Activated CD4-positive, alpha-beta T cell treated with anti-CD3 and anti-CD28 coated beads, Interleukin-2, Interleukin-4, amounts not matched to agents 100 ng/mL and 50 ng/mL, durations not matched to agents 16 hours and 8 hours (primary cell): ENCODE results near the gene DNM1.

Experiments
- DNase-seq: peaks from one replicate; pipeline ENCODE4 v3.0.0-alpha.2; 2020; ENCODE audit warnings: low spot score

The DNM1 gene

DNA sequence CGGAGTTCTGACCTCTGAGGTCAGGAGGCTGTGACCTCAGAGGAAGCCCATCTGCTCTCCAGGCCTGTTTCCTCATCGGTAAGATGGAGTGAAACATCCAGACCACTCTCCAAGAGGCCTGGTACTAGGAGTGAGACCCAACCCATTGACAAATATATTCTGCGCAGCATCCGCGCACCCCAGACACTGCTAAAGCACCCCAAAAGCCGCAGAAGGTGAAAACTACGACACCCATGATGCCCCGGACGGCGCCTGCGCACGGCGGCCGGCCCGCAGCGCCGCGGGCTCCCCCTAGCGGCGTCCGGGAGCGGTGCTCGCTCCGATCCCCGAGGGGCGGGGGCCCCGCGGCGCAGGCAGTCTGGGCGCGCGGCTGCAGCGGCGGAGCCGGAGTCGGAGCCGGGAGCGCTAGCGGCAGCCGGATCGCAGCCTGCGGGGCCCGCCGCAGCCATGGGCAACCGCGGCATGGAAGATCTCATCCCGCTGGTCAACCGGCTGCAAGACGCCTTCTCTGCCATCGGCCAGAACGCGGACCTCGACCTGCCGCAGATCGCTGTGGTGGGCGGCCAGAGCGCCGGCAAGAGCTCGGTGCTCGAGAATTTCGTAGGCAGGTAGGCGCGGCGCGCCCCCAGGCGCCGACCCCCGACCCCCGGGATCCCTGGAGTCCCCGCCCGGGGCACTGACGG lies at the start of gene DNM1:
Gene DNM1, plus strand, starts transcription at position 356 of the 683 bp plus-strand sequence. Its CDS starts 92 bp downstream, at position 448.
- DNase-seq = peak; percentile 61

DNA sequence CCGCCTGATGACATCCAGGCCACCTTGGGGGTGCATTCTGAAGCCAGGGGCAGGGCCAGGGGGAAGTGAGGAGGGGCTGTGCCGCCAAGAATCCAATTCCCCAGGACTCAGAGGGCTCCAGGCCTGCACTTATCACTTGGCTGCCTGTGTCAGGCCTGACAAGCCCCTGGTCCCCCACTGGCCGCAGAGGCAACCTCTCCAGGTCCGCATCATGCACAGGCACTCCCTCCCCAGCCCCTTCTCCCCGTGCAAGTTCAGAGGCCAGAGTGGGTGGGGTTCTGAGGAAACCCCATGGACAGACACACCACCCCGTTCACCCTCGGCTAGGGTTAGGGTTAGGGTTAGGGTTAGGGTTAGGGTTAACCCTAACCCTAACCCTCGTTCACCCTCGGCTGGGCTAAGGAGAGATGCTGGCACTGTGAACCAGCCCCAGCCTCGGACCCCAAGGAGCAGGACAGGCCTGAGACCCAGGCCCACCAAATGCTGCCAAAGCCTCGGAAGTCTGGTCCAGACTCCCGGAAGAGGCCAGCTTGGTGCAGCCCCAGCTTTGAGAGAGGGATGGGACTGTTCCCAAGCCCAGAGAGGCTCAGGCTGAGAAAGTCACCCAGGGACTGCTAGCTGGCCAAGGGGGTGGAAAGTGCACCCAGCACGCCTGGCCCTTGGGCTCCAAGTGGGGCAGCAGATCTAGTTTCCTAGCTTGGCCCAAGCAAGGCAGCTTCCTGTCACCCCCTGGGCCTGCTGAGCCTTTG lies 49.1 kb upstream of the DNM1 start:
- DNase-seq = no peak

DNA sequence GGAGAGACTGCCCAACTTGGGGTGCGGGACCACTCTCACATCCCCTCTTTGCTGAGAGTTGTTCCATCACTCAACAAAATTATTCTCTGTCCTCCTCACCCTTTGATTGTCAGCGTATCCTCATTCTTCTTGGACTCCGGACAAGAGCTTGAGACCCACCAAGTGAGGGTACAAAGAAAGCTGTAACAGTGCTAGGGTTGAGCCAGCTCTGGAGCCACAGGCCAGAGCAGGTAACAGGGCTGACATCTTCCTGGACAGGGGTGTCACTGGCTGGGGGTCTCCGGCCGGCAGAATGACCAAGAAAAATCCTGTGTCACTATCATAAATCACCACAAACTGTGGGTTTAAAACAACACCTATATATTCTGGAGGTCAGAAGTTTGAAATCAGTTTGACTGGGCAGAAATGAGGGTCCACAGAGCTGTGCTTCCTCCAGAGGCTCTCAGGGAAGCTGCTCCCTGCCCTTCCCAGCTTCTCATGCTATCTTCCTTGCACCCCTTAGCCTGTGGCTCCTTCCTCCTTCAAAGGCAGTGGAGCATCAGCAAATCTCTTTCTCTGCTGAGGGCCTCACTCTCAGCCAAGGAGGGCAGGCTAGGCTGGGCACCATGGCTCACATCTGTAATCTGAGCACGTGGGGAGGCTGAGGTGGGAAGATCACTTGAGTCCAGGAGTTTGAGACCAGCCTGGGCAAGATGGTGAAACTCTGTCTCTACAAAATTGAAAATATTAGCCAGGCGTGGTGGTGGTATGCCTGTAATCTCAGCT lies 47.3 kb upstream of the DNM1 start:
- DNase-seq = no peak

DNA sequence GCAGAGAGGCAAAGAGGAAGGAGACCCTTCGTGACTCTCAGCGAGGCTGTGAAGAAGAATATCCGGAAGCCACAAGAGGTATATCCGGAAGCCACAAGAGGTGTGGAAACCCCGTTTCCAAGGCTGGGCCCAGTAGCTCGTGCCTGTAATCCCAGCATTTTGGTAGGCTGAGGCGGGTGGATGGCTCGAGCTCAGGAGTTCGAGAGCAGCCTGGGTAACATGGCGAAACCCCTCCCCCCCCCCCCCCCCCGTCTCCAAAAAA lies 43.7 kb upstream of the DNM1 start:
- DNase-seq = peak; percentile 61

DNA sequence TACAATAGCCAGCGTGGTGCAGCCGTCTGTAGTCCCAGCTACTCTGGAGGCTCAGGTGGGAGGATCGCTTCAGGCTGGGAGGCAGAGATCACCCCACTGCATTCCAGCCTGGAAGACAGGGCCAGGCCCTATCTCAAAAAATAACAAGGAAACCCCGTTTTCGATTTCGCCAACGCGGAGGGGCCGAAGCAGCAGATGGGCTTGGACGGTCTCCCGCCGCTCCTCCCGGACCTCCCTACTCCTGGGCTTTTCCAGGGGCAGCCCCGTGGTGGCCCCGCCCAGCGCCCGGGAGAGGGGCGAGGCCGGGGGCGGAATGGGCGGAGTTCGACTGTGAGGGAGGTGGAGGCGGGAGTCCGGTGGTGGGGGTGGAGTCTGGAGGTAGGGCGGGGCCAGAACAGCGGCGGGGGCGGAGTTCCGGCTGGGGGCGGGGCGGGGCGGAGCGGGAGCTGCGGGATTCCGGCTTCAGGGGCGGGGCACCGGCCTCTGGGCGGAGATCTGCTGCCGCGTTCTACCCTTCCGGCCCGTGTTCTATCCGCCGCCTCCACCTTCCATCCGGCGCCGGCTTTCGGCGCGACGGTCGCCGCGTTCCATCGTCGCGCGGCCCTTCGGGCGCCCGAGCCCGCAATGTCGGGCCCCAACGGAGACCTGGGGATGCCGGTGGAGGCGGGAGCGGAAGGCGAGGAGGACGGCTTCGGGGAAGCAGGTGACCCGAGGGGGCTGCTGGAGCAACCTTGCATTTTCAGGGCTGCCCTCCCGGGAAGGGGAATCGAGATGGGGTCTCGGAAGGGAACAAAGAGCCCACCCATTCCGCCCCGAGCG lies 43.2 kb upstream of the DNM1 start, which contains the start of gene BBLN:
Gene BBLN, plus strand, starts transcription at position 482 of the 819 bp plus-strand sequence. Its CDS starts 143 bp downstream, at position 625.
- DNase-seq = peak; percentile 96

DNA sequence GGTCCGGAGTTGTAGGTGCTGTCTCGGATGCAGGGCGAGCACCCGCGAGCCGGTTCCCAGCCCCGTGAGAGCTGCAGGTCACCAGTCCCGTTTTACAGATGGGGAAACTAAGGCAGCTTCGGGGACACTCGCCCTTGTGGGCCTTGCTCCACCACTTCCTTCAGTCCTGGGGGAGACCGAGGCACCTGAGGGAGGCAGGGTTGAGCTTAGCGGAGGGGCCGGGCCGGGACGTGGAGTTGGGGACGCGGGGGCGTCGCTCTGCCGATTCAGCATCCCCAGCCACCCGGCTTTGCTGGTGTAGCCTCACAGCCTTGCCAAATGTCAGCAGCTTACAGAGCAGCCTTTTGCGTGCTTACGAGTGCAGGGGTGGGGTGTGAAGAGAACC lies 42.6 kb upstream of the DNM1 start:
- DNase-seq = peak; percentile 40

DNA sequence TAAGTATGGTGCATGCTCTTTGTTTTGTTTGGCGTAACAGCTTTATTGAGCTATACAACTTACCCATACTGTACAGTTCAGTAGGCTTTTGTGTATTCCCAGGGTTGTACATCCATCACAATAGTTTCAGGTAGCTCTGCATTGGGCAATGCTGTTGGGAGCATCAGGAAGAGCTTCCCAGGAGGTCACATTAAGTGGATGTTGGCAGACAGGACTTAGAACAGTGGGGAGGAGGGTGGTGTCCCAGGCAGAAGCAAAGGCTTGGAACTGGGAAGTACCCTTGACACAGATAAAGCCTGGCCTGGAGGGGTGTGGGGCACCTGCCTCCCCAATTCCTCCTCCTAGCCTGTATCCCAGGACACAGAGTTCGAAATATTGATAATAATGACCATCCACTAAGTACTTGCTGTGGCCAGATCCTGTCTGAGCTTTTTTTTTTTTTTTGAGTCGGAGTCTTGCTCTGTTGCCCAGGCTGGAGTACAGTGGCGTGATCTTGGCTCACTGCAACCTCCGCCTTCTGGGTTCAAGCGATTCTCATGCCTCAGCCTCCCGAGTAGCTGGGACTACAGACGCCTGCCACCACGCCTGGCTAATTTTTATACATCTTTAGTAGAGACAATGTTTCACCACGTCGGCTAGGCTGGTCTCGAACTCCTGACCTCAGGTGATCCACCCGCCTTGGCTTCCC lies 41.8 kb upstream of the DNM1 start:
- DNase-seq = no peak

DNA sequence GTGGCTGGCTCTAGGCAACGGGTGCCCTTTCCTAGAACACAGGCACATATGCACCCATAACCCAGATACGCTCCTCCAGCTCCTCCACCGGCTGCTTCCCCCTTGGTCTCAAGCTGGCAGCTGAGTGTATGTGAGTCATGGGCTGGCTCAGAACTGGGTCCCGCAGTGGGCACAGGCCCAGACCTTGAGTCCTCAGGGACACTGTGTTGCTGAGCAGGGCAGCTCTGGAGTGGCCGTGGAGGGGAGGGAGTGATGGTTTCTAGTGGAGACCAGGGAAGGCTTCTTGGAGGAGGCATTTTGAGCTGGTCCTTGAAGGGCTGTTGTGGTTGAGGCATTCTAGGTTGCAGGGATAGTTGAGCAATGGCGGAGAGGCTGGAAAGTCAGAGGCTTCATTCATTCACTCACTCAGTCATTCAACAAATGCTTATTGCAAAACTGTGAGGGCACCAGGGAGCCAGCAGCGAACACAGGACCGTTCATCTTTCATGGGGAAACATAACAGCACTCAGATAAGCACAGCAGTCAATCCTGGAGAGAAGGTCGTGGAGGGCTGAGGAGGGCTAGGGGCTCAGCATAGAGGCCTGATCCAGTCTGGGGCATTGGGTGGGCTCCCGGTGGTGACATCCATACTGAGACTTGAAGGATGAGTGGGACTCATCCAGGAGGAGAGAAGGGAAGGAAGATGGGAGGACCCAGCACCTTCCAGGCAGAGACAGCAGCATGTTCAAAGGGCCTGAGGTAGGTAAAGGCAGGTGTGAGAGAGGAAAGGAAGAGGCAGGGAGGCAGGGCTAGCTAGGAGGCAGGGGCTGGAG lies 40.8 kb upstream of the DNM1 start:
- DNase-seq = no peak

DNA sequence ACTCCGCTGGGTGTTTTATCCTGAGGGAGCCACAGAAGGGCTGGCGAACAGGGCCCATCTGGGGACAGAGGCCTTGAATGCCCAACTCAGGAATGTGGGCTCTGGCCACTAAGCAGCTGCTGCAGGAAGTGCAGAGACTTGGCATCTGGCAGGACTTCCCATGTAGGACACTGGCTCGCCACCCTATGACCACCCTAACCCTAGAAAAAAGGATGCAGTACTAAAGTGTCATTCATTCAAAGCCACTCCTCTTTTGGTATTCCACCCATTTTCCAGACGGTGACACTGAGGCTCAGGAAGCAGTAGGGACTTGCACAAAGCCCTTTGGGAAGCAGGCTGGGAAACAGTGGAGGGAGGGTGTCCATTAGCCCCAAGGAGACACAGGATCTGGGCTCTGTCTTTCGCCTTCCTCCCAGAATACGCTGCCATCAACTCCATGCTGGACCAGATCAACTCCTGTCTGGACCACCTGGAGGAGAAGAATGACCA lies 40.1 kb upstream of the DNM1 start:
- DNase-seq = no peak

DNA sequence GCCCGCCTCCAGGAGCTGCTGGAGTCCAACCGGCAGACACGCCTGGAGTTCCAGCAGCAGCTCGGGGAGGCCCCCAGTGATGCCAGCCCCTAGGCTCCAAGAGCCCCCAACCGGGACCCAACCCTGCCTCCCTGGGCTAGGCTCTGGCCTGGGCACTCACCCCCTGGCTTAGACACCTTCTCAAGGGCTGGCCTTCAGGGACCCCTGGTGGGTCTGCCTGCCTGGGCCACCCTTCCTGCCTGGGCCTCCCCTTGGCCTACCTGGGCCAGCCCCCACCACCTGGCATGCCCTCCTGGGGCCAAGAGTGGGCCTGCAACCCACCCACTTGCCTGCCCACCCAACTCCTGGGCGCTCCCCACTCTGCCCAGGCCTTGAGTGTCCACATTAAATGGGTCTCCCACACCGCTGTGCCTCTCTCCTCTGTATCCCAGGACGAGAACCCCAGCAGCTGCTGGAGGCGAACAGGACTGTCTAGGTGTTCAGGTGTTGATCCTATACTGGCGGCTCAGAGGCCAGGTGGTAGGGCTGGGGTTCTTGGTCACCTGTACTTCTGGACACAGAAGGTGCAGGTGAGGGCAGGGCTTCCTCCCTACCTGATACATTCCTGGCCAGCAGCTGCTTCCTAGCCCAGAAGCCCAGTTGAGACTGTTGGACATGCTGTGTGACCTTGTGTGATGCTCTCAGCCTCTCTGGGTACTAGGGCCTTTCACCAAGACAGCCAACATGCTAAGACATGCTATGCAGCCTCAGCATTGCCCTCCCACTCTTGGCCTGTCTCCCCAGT lies 39.5 kb upstream of the DNM1 start:
- no peak for DNase-seq

DNA sequence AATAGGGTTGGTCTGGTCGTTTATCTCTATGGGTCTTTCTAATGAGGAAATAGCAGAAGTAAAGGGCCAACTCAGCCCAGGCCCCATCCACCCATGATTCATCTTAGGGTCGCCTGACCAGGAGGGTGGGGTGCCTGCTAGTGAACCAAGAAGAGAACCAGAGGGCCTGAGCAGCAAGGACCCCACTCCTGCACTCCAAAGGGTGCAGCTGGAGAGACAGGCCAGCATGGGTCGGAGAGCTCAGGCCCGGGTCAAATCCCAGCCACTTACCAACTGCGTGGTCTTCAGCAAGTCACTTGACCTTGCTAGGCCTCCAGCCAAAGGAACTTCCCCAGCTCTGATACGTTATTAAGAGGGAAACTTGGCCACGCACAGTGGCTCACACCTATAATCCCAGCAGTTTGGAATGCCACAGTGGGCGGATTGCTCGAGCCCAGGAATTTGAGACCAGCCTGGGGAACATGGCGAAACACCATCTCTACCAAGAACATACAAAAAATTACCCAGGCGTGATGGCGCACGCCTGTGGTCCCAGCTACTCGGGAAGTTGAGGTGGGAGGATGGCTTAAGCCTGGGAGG lies 38.8 kb upstream of the DNM1 start:
- no peak for DNase-seq

DNA sequence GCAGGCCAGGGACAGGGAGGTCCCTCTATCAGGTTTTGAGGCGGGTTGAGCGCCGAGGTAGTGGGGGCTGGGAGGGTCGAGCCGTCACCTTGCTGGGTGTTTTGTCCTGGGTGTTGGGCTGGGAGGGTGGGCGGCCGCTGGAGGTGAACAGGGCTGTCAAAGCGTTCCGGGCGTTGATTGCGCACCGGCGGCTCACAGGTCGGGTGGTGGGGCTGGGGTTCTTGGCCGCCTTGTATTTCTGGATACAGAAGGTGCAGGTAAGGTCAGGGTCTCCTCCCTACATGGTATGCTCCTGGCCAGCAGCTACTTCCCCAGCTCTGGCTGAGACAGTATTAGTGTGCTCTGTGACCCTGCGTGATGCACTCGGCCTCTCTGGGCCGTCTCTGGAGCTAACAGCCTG lies 37.0 kb upstream of the DNM1 start:
- DNase-seq = no peak

DNA sequence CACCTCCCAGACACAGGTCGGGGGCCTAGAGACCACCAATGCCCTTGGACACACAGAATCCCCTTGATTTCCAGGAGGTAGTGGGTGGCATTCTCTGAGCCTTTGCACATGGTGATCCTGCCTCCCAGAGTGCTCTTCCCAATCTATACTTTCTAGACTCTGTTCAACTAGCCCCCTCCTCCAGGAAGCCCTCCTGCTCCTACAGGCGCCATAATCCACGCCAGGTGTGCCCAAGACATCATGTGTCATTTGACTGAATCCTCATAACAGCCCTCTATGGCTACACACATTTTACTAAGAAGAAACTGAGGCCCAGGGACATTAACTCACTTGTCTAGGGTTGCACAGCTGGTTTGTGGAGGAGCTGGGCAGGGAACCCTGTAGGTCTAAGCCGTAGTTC lies 36.0 kb upstream of the DNM1 start:
- no peak for DNase-seq

DNA sequence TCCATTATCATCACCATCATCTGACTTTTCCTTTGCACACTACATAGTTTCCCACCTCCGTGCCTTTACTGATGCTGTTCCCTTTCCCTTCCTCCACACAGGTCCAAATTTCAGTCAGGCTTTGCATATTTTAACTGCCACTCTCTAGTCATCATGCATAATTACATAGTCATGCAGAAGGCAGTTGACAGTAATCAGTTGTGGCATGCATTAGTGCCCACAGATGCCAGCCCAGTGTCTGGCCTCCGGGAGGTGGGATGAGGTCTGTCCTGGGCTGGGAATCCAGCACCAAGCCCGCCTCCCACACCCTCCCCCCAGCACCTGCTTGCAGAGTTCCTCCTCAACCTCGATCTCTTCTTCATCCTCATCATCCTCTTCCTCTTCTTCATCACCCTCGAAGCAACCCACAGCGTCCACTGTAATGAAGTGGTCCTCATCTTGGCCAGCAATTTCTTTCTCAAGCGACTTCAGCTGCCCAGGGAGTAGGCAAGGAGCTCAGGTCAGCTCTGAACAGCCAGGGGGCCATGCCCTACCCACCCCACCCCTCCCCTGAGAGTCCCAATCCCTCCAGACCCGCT lies 34.4 kb upstream of the DNM1 start:
- DNase-seq = no peak

DNA sequence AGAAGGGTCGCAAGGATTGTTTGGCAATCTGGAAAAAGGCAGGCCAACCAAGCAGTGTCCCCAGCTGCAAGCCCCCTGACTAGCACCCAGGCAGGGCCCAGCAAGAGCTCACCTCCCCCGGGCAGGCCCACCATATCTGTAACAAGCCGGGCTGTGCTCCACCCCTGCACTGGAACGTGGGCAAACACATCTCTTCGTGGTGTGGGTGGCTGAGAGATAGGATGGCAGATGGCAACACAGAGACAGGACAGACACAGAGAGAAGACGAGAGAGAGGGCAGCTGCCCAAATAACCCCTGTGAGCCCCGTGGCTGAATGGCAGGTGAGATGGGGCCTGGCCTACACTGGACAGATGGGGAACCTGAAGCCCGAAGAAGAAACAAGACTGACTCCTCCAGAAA lies 33.7 kb upstream of the DNM1 start:
- DNase-seq = no peak

DNA sequence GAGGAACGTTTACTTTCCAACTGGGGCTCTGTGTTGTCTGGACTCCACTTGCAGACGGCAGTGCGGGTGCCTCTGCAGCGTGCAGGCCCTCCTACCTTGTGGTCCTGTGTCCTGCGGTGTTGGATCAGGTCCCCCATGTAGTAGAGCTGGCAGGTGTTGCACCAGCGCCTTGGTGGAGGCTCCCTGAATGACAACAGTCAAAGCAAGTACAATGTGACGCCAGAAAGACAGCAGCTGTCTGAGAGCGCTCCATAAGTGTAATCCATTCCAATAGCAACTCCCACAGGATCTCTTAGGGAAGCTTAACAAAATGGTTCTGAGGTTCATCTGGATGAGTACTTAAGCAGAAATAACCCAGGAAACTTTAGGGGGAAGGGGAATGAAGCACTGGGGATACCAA lies 33.3 kb upstream of the DNM1 start:
- DNase-seq = no peak

DNA sequence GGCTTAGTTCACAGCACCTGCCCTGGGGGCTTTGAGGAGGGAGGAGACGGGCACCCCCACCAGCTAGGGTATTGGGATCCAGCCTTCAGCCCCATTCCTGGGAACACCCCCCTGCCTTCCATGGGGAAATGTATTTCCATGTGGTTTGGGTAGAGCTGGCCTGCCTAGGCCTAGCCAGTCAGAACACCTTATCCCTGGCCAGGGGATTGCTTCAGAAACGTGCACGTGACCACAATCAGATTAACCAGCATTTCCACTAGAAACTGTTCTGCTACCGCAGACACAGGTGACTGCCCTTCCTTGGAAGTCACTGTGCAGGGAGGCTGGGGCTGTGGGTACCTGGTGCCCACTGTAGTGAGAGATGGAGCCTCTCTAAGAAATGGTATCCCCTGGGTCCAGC lies 29.1 kb upstream of the DNM1 start:
- no peak for DNase-seq

DNA sequence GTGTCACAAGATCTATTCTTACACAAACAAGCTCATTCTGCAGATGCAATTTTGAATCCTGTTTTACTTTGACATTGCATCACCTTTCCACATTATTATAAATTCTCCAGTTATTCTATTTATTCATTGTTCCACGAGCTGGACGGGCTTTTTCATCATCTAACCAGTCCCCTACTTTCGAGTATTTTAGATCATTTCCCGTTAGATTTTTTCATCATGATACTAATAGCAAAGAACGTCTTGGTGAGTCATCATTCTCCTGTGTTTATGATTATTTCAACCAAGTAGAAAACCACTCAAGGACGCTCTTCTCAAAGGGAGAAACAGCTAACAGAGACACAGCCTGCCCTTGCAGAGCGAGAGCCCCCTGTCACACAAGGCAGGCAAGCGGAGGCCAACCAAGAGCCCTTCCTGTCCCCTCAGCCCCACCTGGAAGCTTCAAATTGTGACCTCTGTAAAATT lies 28.0 kb upstream of the DNM1 start:
- DNase-seq = no peak

DNA sequence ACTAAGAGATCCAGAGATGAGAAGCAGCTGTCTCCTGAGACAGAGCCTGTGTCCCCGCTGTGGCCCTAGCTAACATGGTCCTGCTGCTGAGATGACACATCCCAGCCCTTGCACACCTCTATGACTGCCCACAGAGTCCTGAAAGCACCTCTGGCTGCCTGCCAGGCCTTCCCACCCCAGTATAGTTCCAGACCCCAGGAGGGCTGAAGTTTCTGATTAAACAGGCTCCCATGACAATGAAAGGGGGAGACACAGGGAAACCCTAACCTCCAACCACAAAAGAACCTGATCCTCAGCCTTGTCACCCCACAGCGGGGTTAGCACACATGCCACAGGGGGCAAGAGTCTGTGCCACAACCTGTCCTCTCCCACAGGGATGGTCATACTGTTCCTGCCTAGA lies 27.5 kb upstream of the DNM1 start:
- no peak for DNase-seq
